ENCODE measurements around the gene SRRM5.

SRRM5 gene

GRCh38 chr19:43651758-43652545 is 40.1 kb downstream of the SRRM5 start:
- peak; percentile 83 for TF ChIP-seq CTCF (IDR thresholded peaks at IDR 0.05; ENCODE audit: low read depth, low read length)
- no peak overlapping the region for H3K4me3 ChIP-seq (ENCODE audit: low read depth, low read length)

GRCh38 chr19:43652546-43652874 is 40.6 kb downstream of the SRRM5 start:
- no peak for TF ChIP-seq CTCF (IDR thresholded peaks at IDR 0.05; ENCODE audit: low read depth, low read length)
- H3K4me3 ChIP-seq (ENCODE audit: low read depth, low read length): no peak overlapping the region

GRCh38 chr19:43656436-43656835 is 44.5 kb downstream of the SRRM5 start:
- TF ChIP-seq CTCF (IDR thresholded peaks at IDR 0.05; ENCODE audit: low read depth, low read length): no peak

GRCh38 chr19:43658001-43658400 is 46.1 kb downstream of the SRRM5 start:
- H3K4me3 ChIP-seq (ENCODE audit: low read depth, low read length): no peak overlapping the region
- TF ChIP-seq CTCF (IDR thresholded peaks at IDR 0.05; ENCODE audit: low read depth, low read length): no peak

More at GRCh38 chr19:43656436-43656835, 44.5 kb downstream of the SRRM5 start:
- H3K4me3 ChIP-seq (ENCODE audit: low read depth, low read length): no peak overlapping the region

GRCh38 chr19:43658494-43658893 is 46.6 kb downstream of the SRRM5 start:
- H3K4me3 ChIP-seq (ENCODE audit: low read depth, low read length): no peak overlapping the region
- TF ChIP-seq CTCF (IDR thresholded peaks at IDR 0.05; ENCODE audit: low read depth, low read length): no peak

- no peak for TF ChIP-seq CTCF (IDR thresholded peaks at IDR 0.05; ENCODE audit: low read depth, low read length)
- no peak overlapping the region for H3K4me3 ChIP-seq (ENCODE audit: low read depth, low read length)
Measured at GRCh38 chr19:43660301-43660970, 48.5 kb downstream of the SRRM5 start.

GRCh38 chr19:43660971-43661360 is 49.1 kb downstream of the SRRM5 start:
- H3K4me3 ChIP-seq (ENCODE audit: low read depth, low read length): no peak overlapping the region
- TF ChIP-seq CTCF (IDR thresholded peaks at IDR 0.05; ENCODE audit: low read depth, low read length): no peak
